ENCODE results near the gene ATF4. TPM values are rescaled to one million over a fixed set of nuclear protein-coding genes. Genes with fewer than 3 reads are reported as not detected.

Gene ATF4
- total RNA-seq, 2 experiments from 2014 or later, result 720 to 732 TPM

DNA sequence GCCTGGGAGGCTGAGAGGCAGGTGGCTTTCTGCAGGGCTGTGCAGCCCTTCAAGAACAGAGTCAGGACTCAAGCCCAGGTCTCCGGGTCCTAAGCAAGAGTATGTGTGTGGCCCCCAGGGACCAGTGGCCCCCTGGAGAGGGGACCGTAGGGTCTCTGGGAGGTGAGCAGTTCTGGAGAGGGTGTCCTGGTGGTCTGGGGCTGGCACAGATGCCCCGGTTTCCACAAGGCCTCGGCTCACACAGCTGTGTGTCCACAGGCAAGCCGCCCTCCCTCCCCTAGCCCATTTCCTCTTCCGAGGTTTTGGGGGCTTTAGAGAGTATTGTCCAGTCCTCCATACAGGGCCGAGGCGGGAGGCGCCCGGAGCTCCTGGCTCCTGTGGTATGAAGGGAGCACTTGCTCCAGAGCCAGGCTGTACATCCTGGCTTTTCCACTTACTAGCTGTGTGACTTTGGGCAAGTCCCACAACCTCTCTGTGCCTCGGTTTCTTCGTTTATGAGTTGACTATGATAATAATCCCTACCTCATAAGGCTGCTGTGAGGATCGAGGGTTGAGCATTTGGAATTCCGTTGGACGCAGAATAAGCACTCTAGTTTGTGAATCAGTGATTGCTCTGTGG lies 15.6 kb downstream of the ATF4 start:
- Histone ChIP-seq H4K20me1 (ENCODE audit: insufficient read depth, low read length) (peaks cover 2% of the 10 kb centered on the region; the same call in 1 of the 2 replicates), H3K36me3 (ENCODE audit: insufficient read depth, low read length) (peaks cover 8% of the 10 kb centered on the region), H3K9me3 (ENCODE audit: low read length) (no peaks in the 10 kb centered on the region), H3K79me2 (ENCODE audit: insufficient read depth, low read depth, low read length) (peaks cover 15% of the 10 kb centered on the region), H3K27ac (ENCODE audit: low read depth, low read length, poor library complexity, severe bottlenecking) (no peak overlapping the region), H3K4me3 (ENCODE audit: low read depth, low read length, poor library complexity, severe bottlenecking) (no peak overlapping the region), H3K9me2 (ENCODE audit: insufficient read depth, low read length) (no peaks in the 10 kb centered on the region), H3K4me2 (ENCODE audit: low read length) (no peak overlapping the region), H3K4me1 (ENCODE audit: insufficient read depth, low read length, poor library complexity, severe bottlenecking) (peaks cover 24% of the 10 kb centered on the region), H2AFZ (ENCODE audit: low read length) (no peak overlapping the region)
- POLR2A ChIA-PET, result no interaction called here
- intact Hi-C loops (cut with micrococcal nuclease; ENCODE audit: unreplicated experiment), result loop anchor here (10.0 kb wide), 2 partner anchors 409 to 639 kb away; partner anchors contain the start of gene TNRC6B
- CTCF ChIA-PET (ENCODE audit: unreplicated experiment), result no interaction called here
- DNase-seq (ENCODE audit: low spot score), result no peak
- TF ChIP-seq, protein P1, sequence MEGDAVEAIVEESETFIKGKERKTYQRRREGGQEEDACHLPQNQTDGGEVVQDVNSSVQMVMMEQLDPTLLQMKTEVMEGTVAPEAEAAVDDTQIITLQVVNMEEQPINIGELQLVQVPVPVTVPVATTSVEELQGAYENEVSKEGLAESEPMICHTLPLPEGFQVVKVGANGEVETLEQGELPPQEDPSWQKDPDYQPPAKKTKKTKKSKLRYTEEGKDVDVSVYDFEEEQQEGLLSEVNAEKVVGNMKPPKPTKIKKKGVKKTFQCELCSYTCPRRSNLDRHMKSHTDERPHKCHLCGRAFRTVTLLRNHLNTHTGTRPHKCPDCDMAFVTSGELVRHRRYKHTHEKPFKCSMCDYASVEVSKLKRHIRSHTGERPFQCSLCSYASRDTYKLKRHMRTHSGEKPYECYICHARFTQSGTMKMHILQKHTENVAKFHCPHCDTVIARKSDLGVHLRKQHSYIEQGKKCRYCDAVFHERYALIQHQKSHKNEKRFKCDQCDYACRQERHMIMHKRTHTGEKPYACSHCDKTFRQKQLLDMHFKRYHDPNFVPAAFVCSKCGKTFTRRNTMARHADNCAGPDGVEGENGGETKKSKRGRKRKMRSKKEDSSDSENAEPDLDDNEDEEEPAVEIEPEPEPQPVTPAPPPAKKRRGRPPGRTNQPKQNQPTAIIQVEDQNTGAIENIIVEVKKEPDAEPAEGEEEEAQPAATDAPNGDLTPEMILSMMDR (conservative IDR thresholded peaks at IDR 0.05; ENCODE audit: low read length), result no peak
- no peak for TF ChIP-seq EZH2phosphoT487 (IDR thresholded peaks at IDR 0.05; ENCODE audit: borderline replicate concordance, low read depth, low read length)
- no TSS peak for BruUV-seq (replicated peaks)

DNA sequence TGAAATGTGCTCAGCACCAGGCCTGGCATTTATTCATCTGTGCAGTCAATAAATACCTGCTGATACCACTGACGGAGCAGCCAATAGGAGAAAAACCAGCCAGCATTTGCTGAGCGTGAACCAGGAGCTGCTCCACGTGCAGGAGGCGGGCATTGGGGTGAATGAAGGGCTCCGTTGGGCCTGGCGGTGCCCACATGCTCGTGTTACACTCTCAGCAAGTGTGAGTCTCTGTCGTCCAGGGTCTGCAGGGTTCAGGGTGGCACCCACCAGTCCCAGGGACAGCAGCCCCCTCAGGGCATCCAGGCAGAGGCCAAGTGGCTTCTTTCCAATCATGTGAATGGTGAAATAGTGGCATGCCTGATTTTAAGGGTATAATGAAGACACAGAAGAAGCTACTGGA lies 16.3 kb downstream of the ATF4 start:
- Histone ChIP-seq H2AFZ (ENCODE audit: low read length) (no peak overlapping the region), H3K9me3 (ENCODE audit: low read length) (no peaks in the 10 kb centered on the region), H3K4me2 (ENCODE audit: low read length) (no peak overlapping the region), H3K36me3 (ENCODE audit: insufficient read depth, low read length) (peaks cover under 1% of the 10 kb centered on the region; the same call in 1 of the 2 replicates), H3K4me3 (ENCODE audit: low read depth, low read length, poor library complexity, severe bottlenecking) (no peak overlapping the region), H3K9me2 (ENCODE audit: insufficient read depth, low read length) (no peaks in the 10 kb centered on the region), H3K79me2 (ENCODE audit: insufficient read depth, low read depth, low read length) (peaks cover 7% of the 10 kb centered on the region), H4K20me1 (ENCODE audit: insufficient read depth, low read length) (no peaks in the 10 kb centered on the region; the same call in 1 of the 2 replicates), H3K27ac (ENCODE audit: low read depth, low read length, poor library complexity, severe bottlenecking) (no peak overlapping the region), H3K4me1 (ENCODE audit: insufficient read depth, low read length, poor library complexity, severe bottlenecking) (peaks cover 16% of the 10 kb centered on the region)
- intact Hi-C loops (cut with micrococcal nuclease; ENCODE audit: unreplicated experiment), result loop anchor here (10.0 kb wide), 2 partner anchors 408 to 638 kb away; partner anchors contain the start of gene TNRC6B
- no TSS peak for BruUV-seq (replicated peaks)
- no peak for DNase-seq (ENCODE audit: low spot score)
- no peak for TF ChIP-seq EZH2phosphoT487 (IDR thresholded peaks at IDR 0.05; ENCODE audit: borderline replicate concordance, low read depth, low read length)
- TF ChIP-seq, protein P1 (conservative IDR thresholded peaks at IDR 0.05; ENCODE audit: low read length), result no peak
- POLR2A ChIA-PET, result no interaction called here
- CTCF ChIA-PET (ENCODE audit: unreplicated experiment), result no interaction called here

DNA sequence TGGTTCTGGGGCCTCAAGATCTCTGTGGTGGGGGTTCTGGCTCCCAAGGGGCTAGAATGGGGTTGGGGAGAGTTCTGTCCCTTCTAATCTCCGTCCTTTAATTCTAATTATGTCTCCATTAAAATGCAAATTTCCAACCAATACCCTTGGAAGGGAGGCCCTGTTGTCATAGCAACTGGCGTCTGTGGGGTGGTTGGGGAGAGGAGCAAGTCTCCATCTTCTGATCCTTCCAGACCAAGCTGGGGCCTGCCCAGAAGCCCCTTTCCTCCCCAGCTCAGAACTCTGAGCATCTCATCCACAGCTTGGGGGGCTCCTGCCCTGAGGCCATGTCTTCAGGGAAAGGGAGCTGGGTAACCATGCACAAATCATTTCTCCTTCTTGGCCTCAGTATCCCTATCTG lies 17.6 kb downstream of the ATF4 start:
- Histone ChIP-seq H3K36me3 (ENCODE audit: insufficient read depth, low read length) (no peaks in the 10 kb centered on the region), H3K4me1 (ENCODE audit: insufficient read depth, low read length, poor library complexity, severe bottlenecking) (peaks cover 14% of the 10 kb centered on the region), H3K9me2 (ENCODE audit: insufficient read depth, low read length) (no peaks in the 10 kb centered on the region), H3K79me2 (ENCODE audit: insufficient read depth, low read depth, low read length) (no peaks in the 10 kb centered on the region), H3K4me2 (ENCODE audit: low read length) (no peak overlapping the region), H3K27ac (ENCODE audit: low read depth, low read length, poor library complexity, severe bottlenecking) (no peak overlapping the region), H2AFZ (ENCODE audit: low read length) (no peak overlapping the region), H3K4me3 (ENCODE audit: low read depth, low read length, poor library complexity, severe bottlenecking) (no peak overlapping the region), H4K20me1 (ENCODE audit: insufficient read depth, low read length) (no peaks in the 10 kb centered on the region), H3K9me3 (ENCODE audit: low read length) (no peaks in the 10 kb centered on the region)
- intact Hi-C loops (cut with micrococcal nuclease; ENCODE audit: unreplicated experiment), result loop anchor here (10.0 kb wide), 2 partner anchors 407 to 637 kb away; partner anchors contain the start of gene TNRC6B
- no TSS peak for BruUV-seq (replicated peaks)
- ChIA-PET POLR2A (no interaction called here), CTCF (ENCODE audit: unreplicated experiment) (no interaction called here)
- no peak for DNase-seq (ENCODE audit: low spot score)
- no peak for TF ChIP-seq EZH2phosphoT487 (IDR thresholded peaks at IDR 0.05; ENCODE audit: borderline replicate concordance, low read depth, low read length)
- TF ChIP-seq, protein P1 (conservative IDR thresholded peaks at IDR 0.05; ENCODE audit: low read length), result no peak

All from OCI-LY7 (cell line).